Central memory CD8-positive, alpha-beta T cell (primary cell): Measurements from ENCODE around the gene PODN.
A peak's percentile ranks its signal among the peaks of the same experiment; 100 is the strongest.

Experiments
- ATAC-seq: fragments of 150-1000 bp; cut with Tn5 transposase; replicated peaks from 2 replicates; pipeline ENCODE4 v1.10.0; 2022; ENCODE audit warnings: mild to moderate bottlenecking, moderate FRiP score, moderate number of reproducible peaks; ENCODE audit not compliant: poor library complexity, severe bottlenecking; ENCODE audit errors: extremely low read depth
- DNase-seq, 2 donors: peaks; one replicate each; pipeline ENCODE4 v3.0.0; 2021; ENCODE audit warnings: low spot score in 2 of 2
- H3K27ac Mint-ChIP-seq: one replicate; pipeline ENCODE4 v1.8.0; 2022; ENCODE audit warnings: low read depth, mild to moderate bottlenecking, moderate library complexity, mixed read lengths
- H3K27me3 Mint-ChIP-seq: one replicate; pipeline ENCODE4 v1.8.0; 2022; ENCODE audit warnings: mixed read lengths
- H3K36me3 Mint-ChIP-seq: one replicate; pipeline ENCODE4 v1.8.0; 2022; ENCODE audit warnings: mild to moderate bottlenecking, moderate library complexity, mixed read lengths; ENCODE audit not compliant: insufficient read depth
- H3K4me1 Mint-ChIP-seq: one replicate; pipeline ENCODE4 v1.8.0; 2022; ENCODE audit warnings: mixed read lengths
- H3K4me3 Mint-ChIP-seq: one replicate; pipeline ENCODE4 v1.8.0; 2022; ENCODE audit warnings: mild to moderate bottlenecking, moderate library complexity, mixed read lengths
- H3K9me3 Mint-ChIP-seq: one replicate; pipeline ENCODE4 v1.8.0; 2022; ENCODE audit warnings: mixed read lengths

The PODN gene

GRCh38 chr1:53061123-53061858 is 722 bp upstream of the PODN start:
- peaks cover 5% of the 10 kb centered on the region for H3K4me1 Mint-ChIP-seq

GRCh38 chr1:53062708-53063591 is 937 bp downstream of the PODN start:
- H3K36me3 Mint-ChIP-seq = no peaks in the 10 kb centered on the region
- H3K27me3 Mint-ChIP-seq = peaks cover 30% of the 10 kb centered on the region
- ATAC-seq (no peak), DNase-seq (no peak)
- no peak overlapping the region for H3K27ac Mint-ChIP-seq
- H3K4me1 Mint-ChIP-seq = peaks cover 5% of the 10 kb centered on the region
- H3K9me3 Mint-ChIP-seq = no peaks in the 10 kb centered on the region
- H3K4me3 Mint-ChIP-seq = peak overlapping the region; percentile 73

More at GRCh38 chr1:53061123-53061858, 722 bp upstream of the PODN start:
- H3K27ac Mint-ChIP-seq = no peak overlapping the region
- ATAC-seq (no peak), DNase-seq (no peak)
- H3K9me3 Mint-ChIP-seq = no peaks in the 10 kb centered on the region
- no peaks in the 10 kb centered on the region for H3K36me3 Mint-ChIP-seq
- peaks cover 30% of the 10 kb centered on the region for H3K27me3 Mint-ChIP-seq
- H3K4me3 Mint-ChIP-seq = peak overlapping the region; percentile 73

DNA sequence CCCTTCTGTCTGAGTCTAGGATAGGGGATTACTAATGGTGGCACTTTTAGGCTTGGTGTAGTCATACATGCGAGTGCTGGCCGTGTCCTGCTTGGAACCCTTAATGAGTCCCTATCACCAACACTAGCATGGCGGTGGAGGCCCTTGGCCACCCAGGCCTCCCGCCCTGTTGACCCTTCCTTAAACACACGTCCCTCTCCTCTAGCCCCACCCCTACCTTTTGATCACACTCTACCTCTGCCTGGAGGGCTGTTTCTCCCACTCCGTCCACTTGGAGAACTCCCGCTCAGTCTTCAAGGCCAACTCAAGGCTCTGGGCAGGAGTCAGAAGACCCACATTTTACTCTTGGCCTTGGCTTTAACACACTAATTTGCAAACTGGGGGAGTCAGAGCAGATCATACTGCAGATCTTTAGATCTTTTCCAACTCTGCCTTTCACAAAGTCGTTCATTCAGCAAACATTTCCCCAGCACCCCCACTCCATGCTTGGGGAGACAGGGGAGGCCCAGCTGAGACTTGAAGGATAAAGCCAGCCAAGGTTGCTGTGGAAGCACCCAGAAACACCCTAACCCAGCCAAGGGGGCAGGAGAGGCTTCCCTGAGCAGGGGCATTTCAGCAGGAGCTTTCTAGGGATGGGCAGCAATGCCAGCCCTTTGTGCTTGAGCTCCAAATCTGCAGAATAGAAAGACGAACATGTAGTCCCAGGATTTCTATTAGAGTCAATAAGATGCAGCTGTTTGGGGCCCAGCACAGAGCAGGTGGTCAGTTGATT is 1.9 kb downstream of the PODN start:
- H3K9me3 Mint-ChIP-seq = no peaks in the 10 kb centered on the region
- no peak for ATAC-seq
- peak overlapping the region; percentile 73 for H3K4me3 Mint-ChIP-seq
- no peak for DNase-seq
- H3K36me3 Mint-ChIP-seq = no peaks in the 10 kb centered on the region
- H3K27ac Mint-ChIP-seq = no peak overlapping the region
- H3K27me3 Mint-ChIP-seq = peaks cover 30% of the 10 kb centered on the region
- H3K4me1 Mint-ChIP-seq = peaks cover 5% of the 10 kb centered on the region

GRCh38 chr1:53065391-53065790 is 3.4 kb downstream of the PODN start:
- H3K27me3 Mint-ChIP-seq = peaks cover 30% of the 10 kb centered on the region
- no peak overlapping the region for H3K4me3 Mint-ChIP-seq
- H3K27ac Mint-ChIP-seq = no peak overlapping the region
- ATAC-seq (no peak), DNase-seq (no peak)
- H3K9me3 Mint-ChIP-seq = no peaks in the 10 kb centered on the region
- peaks cover 5% of the 10 kb centered on the region for H3K4me1 Mint-ChIP-seq
- no peaks in the 10 kb centered on the region for H3K36me3 Mint-ChIP-seq

GRCh38 chr1:53066488-53066887 is 4.5 kb downstream of the PODN start:
- ATAC-seq (no peak), DNase-seq (no peak)
- H3K9me3 Mint-ChIP-seq = no peaks in the 10 kb centered on the region
- no peak overlapping the region for H3K4me3 Mint-ChIP-seq
- peaks cover 5% of the 10 kb centered on the region for H3K4me1 Mint-ChIP-seq
- H3K27ac Mint-ChIP-seq = no peak overlapping the region
- H3K27me3 Mint-ChIP-seq = peaks cover 30% of the 10 kb centered on the region
- H3K36me3 Mint-ChIP-seq = no peaks in the 10 kb centered on the region

DNA sequence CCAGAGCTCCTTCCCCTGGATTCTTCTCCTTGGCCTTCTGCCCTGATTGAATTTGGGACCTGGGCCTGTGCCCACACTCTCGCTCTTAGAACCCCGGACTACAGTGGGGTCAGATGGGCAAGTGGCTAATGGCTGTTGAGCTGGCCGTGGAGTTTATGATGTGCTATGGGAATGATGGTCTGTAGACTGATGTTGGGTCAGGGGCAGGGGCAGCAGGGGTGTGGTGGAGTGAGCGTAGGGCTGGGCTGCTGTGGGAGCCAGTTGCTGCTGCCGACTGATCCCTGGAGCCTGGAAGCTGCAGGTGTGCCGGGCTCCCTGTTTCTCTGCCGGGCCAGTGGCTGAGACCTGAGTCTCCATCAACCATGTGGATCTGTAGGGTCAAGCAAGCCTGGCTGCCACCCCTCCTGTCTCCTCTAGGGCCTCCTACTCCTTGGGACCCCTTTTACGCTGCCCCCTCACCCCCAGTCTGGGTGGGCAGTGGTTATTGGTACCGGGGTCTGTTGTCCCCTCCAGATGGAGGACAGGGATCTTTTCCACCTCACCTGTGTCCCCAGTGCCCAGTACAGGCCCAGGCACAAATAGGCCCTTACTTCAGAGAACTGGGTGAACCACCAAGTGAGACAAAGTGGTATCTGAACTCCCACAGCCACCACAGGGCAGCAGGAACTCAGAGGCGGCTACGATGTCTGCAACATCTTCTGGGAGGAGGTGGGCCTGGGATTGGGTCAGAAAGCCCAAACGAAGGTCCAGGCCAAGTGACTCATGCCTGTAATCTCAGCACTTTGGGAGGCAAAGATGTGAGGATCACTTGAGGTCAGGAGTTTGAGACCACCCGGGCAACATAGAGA is 5.1 kb downstream of the PODN start:
- Mint-ChIP-seq H3K36me3 (no peaks in the 10 kb centered on the region), H3K4me3 (no peak overlapping the region), H3K27ac (no peak overlapping the region), H3K27me3 (peaks cover 30% of the 10 kb centered on the region), H3K9me3 (no peaks in the 10 kb centered on the region), H3K4me1 (peaks cover 5% of the 10 kb centered on the region)
- ATAC-seq = no peak
- no peak for DNase-seq

DNA sequence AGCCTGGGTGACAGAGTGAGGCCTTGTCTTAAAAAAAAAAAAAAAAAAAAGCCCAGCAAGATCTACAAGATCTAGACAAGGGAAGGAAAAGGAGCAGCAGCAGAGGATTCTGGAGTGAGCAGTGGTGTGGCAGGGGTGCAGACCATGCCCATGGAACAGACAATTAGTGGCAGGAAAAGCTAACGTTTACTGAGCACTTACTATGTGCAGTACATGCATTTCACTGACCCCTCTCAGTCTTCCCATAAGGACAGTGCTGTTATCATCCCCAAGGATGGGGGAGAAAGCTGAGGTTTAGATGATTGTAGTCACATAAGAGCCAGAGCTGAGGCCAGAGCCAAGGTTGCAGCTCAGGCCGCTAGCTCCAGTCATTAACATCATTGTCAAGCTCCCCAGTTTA is 5.9 kb downstream of the PODN start:
- no peak for ATAC-seq
- no peak for DNase-seq
- H3K4me3 Mint-ChIP-seq = no peak overlapping the region
- H3K9me3 Mint-ChIP-seq = no peaks in the 10 kb centered on the region
- peaks cover 27% of the 10 kb centered on the region for H3K27me3 Mint-ChIP-seq
- H3K27ac Mint-ChIP-seq = no peak overlapping the region
- H3K36me3 Mint-ChIP-seq = no peaks in the 10 kb centered on the region
- H3K4me1 Mint-ChIP-seq = no peaks in the 10 kb centered on the region

DNA sequence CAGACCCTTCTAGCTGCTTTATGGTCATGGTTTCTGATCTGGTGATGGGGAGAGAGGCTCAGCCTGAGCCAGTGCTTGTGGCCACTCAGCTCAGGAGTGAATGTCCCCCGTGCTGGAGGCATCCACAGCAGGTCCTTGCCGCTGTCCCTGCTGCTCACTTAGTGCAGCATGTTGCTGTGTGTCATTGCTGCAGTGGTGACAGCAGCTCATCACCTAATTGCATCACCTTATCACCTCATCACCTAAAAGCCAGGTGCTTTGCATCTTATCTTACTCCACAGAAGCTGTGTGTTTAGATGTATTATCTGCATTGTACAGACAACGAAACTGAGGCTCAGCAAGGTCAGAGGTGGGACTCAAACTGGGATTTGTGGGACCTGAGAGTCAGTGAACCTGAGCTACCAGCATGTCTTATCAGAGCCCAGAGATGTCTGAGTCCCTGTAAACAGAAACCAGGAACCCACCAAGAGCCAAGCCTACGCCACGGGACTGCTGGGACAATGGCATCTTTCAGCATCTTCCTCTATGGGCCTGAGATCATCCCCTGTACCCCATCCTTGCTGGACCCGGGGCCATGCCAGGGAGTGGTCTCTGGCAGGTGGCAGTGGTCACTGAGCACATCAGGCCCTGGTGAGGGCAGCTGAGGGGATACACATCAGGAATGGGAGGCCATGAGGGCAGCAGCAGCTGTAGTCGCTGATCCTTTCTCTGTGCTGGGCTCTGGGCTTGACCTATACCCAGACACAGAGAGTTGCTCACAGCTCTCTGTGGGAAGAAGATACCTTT is 6.5 kb downstream of the PODN start:
- Mint-ChIP-seq H3K4me1 (no peaks in the 10 kb centered on the region), H3K4me3 (no peak overlapping the region), H3K36me3 (no peaks in the 10 kb centered on the region), H3K27me3 (peaks cover 20% of the 10 kb centered on the region), H3K27ac (no peak overlapping the region), H3K9me3 (no peaks in the 10 kb centered on the region)
- no peak for ATAC-seq
- peak in 1 of 2 donors; percentile 7 for DNase-seq

DNA sequence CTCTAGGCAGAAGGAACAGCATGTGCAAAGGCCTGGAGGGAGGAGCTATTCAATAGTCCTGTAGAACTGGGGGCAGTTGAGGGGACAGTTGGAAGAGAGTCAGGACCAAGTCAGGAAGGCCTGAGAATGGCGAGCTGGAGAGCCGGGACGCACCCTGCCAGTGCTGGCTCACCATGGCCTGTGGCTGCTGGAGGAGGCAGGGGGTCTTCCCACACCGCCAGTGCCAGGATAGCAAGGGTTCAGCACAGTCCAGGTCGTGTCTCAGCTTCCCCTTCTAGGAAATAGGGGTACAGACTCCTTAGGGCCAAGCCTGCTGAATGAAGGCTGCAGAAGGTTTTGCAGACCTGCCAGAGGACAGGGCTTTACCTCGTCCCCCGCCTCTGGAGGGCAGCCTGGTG is 7.3 kb downstream of the PODN start:
- Mint-ChIP-seq H3K9me3 (no peaks in the 10 kb centered on the region), H3K36me3 (no peaks in the 10 kb centered on the region), H3K4me1 (no peaks in the 10 kb centered on the region), H3K4me3 (no peak overlapping the region), H3K27ac (no peak overlapping the region), H3K27me3 (peaks cover 13% of the 10 kb centered on the region)
- peak in 1 of 2 donors; percentile 10 for DNase-seq
- ATAC-seq = no peak

DNA sequence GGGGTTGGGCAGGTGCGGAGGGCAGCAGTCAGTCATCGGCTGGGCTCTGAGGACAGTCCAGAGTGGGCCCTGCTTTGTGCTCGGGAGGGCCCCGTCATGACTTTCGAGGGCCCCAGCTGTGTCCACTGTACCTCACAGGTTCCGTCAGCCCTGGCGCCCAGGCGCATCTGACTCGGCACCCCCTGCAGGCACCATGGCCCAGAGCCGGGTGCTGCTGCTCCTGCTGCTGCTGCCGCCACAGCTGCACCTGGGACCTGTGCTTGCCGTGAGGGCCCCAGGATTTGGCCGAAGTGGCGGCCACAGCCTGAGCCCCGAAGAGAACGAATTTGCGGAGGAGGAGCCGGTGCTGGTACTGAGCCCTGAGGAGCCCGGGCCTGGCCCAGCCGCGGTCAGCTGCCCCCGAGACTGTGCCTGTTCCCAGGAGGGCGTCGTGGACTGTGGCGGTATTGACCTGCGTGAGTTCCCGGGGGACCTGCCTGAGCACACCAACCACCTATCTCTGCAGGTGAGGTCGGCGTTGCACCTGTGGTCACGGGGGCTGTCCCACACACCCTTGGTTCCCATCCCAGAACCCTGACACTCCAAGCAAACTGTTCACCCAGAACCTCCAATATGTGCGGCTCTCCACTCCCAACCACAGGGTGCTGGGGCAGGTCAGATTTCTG is 7.8 kb downstream of the PODN start:
- H3K36me3 Mint-ChIP-seq = no peaks in the 10 kb centered on the region
- DNase-seq = peak; percentile 7 to 10

DNA sequence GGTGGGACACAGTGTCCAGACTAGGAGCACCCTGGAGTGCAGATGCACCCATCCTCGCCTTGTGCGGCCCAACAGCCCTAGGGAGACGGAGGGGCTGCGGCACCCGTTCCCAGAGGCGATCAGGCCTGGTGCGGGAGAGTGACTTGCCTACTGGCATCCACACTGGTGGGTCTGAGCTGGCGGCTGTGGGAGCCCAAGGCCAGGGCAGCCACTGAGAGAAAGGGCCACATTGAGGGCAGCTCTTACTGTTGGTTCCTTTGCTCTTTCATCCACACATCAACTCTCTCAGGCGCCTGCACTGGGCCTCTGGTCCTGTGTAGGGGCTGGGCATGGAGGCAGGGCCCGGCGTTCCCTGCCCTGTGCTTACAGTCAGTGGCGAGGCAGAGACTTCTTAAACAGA is 8.6 kb downstream of the PODN start:
- DNase-seq (no peak), ATAC-seq (no peak)
- peaks cover 7% of the 10 kb centered on the region for H3K4me1 Mint-ChIP-seq
- peaks cover 4% of the 10 kb centered on the region for H3K27me3 Mint-ChIP-seq
- no peak overlapping the region for H3K27ac Mint-ChIP-seq
- no peaks in the 10 kb centered on the region for H3K36me3 Mint-ChIP-seq
- no peaks in the 10 kb centered on the region for H3K9me3 Mint-ChIP-seq
- no peak overlapping the region for H3K4me3 Mint-ChIP-seq

More for the DNA sequence above, 7.8 kb downstream of the PODN start:
- peaks cover 11% of the 10 kb centered on the region for H3K27me3 Mint-ChIP-seq
- no peak for ATAC-seq
- no peak overlapping the region for H3K27ac Mint-ChIP-seq
- no peak overlapping the region for H3K4me3 Mint-ChIP-seq
- no peaks in the 10 kb centered on the region for H3K9me3 Mint-ChIP-seq
- no peaks in the 10 kb centered on the region for H3K4me1 Mint-ChIP-seq
